Parathyroid adenoma (tissue), 2 donors: ENCODE data around the gene POU6F2.
"Not testable (repeated sequence)": the region's sequence is repeated elsewhere in the genome, so short reads cannot be mapped to it uniquely, and the experiment has no call there.

Experiments
- H2AFZ ChIP-seq: fragments of 300-600 bp; sonication (generic); one replicate; pipeline ENCODE4 v1.7.0; 2017; ENCODE audit warnings: antibody characterized with exemption, mild to moderate bottlenecking
- H3K27ac ChIP-seq: fragments of 300-600 bp; sonication (generic); one replicate; pipeline ENCODE4 v1.7.0; 2017
- H3K27me3 ChIP-seq: fragments of 300-600 bp; sonication (generic); one replicate; pipeline ENCODE4 v1.7.0; 2017; ENCODE audit warnings: low read length; ENCODE audit not compliant: control insufficient read depth, insufficient read depth
- H3K36me3 ChIP-seq: fragments of 300-600 bp; sonication (generic); one replicate; pipeline ENCODE4 v1.7.0; 2017; ENCODE audit warnings: low read length; ENCODE audit not compliant: control insufficient read depth, insufficient read depth
- H3K4me1 ChIP-seq: fragments of 300-600 bp; sonication (generic); one replicate; pipeline ENCODE4 v1.7.0; 2017; ENCODE audit warnings: control low read depth
- H3K4me2 ChIP-seq: fragments of 300-600 bp; sonication (generic); one replicate; pipeline ENCODE4 v1.7.0; 2017; ENCODE audit warnings: low read length
- H3K4me3 ChIP-seq: fragments of 300-600 bp; sonication (generic); one replicate; pipeline ENCODE4 v1.7.0; 2017; ENCODE audit warnings: low read depth, low read length
- H3K79me2 ChIP-seq: fragments of 300-600 bp; sonication (generic); one replicate; pipeline ENCODE4 v1.7.0; 2017; ENCODE audit warnings: control low read depth
- H3K9ac ChIP-seq: fragments of 300-600 bp; sonication (generic); one replicate; pipeline ENCODE4 v1.7.0; 2017; ENCODE audit warnings: mild to moderate bottlenecking
- H3K9me3 ChIP-seq: fragments of 300-600 bp; sonication (generic); one replicate; pipeline ENCODE4 v1.7.0; 2017; ENCODE audit warnings: low read length; ENCODE audit not compliant: control insufficient read depth
- CTCF ChIP-seq: fragments of 300-600 bp; sonication (generic); IDR thresholded peaks from one replicate; pipeline ENCODE4 v1.7.0; 2017; ENCODE audit warnings: antibody characterized with exemption, mild to moderate bottlenecking
- donor health status: primary hyperparathyroidism.

POU6F2 gene

GRCh38 chr7:39375047-39375873 lies 397.6 kb downstream of the POU6F2 start:
- Histone ChIP-seq H3K9me3 (no peaks in the 10 kb centered on the region), H3K4me1 (no peaks in the 10 kb centered on the region), H3K36me3 (no peaks in the 10 kb centered on the region), H3K9ac (no peak overlapping the region), H2AFZ (no peak overlapping the region), H3K79me2 (no peaks in the 10 kb centered on the region), H3K27me3 (no peaks in the 10 kb centered on the region), H3K4me2 (no peak overlapping the region), H3K27ac (no peak overlapping the region), H3K4me3 (no peak overlapping the region)
- no peak for TF ChIP-seq CTCF

GRCh38 chr7:39375874-39376190 lies 398.1 kb downstream of the POU6F2 start:
- Histone ChIP-seq H3K27me3 (no peaks in the 10 kb centered on the region), H3K36me3 (no peaks in the 10 kb centered on the region), H3K4me1 (no peaks in the 10 kb centered on the region), H3K4me2 (no peak overlapping the region), H3K79me2 (no peaks in the 10 kb centered on the region), H3K9ac (no peak overlapping the region), H2AFZ (no peak overlapping the region), H3K27ac (no peak overlapping the region), H3K9me3 (no peaks in the 10 kb centered on the region), H3K4me3 (no peak overlapping the region)
- no peak for TF ChIP-seq CTCF

- not testable (repeated sequence) for H3K9me3 ChIP-seq, H3K79me2 ChIP-seq, H3K9ac ChIP-seq, H3K36me3 ChIP-seq, H3K27me3 ChIP-seq, H2AFZ ChIP-seq, H3K4me1 ChIP-seq, H3K4me3 ChIP-seq, H3K27ac ChIP-seq, H3K4me2 ChIP-seq
Measured at GRCh38 chr7:39376881-39377280, 399.2 kb downstream of the POU6F2 start.

GRCh38 chr7:39379416-39379815 lies 401.7 kb downstream of the POU6F2 start:
- Histone ChIP-seq H3K79me2 (no peaks in the 10 kb centered on the region), H2AFZ (no peak overlapping the region), H3K27ac (no peak overlapping the region), H3K9me3 (no peaks in the 10 kb centered on the region), H3K4me2 (no peak overlapping the region), H3K4me3 (no peak overlapping the region), H3K36me3 (no peaks in the 10 kb centered on the region), H3K27me3 (no peaks in the 10 kb centered on the region), H3K9ac (no peak overlapping the region), H3K4me1 (no peaks in the 10 kb centered on the region)
- no peak for TF ChIP-seq CTCF

GRCh38 chr7:39383136-39383535 lies 405.4 kb downstream of the POU6F2 start:
- no peak overlapping the region for H2AFZ ChIP-seq
- no peak overlapping the region for H3K27ac ChIP-seq
- H3K9ac ChIP-seq, result no peak overlapping the region
- no peaks in the 10 kb centered on the region for H3K27me3 ChIP-seq
- no peak overlapping the region for H3K4me3 ChIP-seq
- no peaks in the 10 kb centered on the region for H3K36me3 ChIP-seq
- no peaks in the 10 kb centered on the region for H3K9me3 ChIP-seq
- no peak for TF ChIP-seq CTCF
- no peak overlapping the region for H3K4me2 ChIP-seq
- no peaks in the 10 kb centered on the region for H3K4me1 ChIP-seq
- H3K79me2 ChIP-seq, result no peaks in the 10 kb centered on the region
